NCI-H2196 treated with DMSO at 0.1 percent for 48 hours (cell line): ENCODE results near the gene SIRT6.
A peak's percentile ranks its signal among the peaks of the same experiment; 100 is the strongest.
"Not testable (repeated sequence)": the region's sequence is repeated elsewhere in the genome, so short reads cannot be mapped to it uniquely, and the experiment has no call there.

ENCODE experiments used
- DNase-seq: peaks from one replicate; lab custom pipeline; 2025; ENCODE audit not compliant: unreplicated experiment; lab: John Stamatoyannopoulos, UW

SIRT6 gene

GRCh38 chr19:4182084-4182810, at the start of gene SIRT6, which contains the start of gene ANKRD24:
TSS of gene SIRT6 (minus strand) at chr19:4182563. CDS start at chr19:4182539, 24 bp downstream.
TSS of gene ANKRD24 (plus strand) at chr19:4182689. CDS start at chr19:4186426, 3,737 bp downstream.
- peak; percentile 91 for DNase-seq

- DNase-seq, result not testable (repeated sequence)
Measured at GRCh38 chr19:4232139-4232538, 49.8 kb upstream of the SIRT6 start.

GRCh38 chr19:4231521-4231920, 49.2 kb upstream of the SIRT6 start:
- not testable (repeated sequence) for DNase-seq

GRCh38 chr19:4230237-4230636, 47.9 kb upstream of the SIRT6 start:
- not testable (repeated sequence) for DNase-seq

- no peak for DNase-seq
Measured at GRCh38 chr19:4229179-4229931, 47.0 kb upstream of the SIRT6 start, which contains the start of gene EBI3. TSS of gene EBI3 (plus strand) at chr19:4229523. CDS start at chr19:4229551, 28 bp downstream.

GRCh38 chr19:4228765-4229178, 46.4 kb upstream of the SIRT6 start:
- DNase-seq, result no peak

GRCh38 chr19:4227771-4228170, 45.4 kb upstream of the SIRT6 start:
- DNase-seq, result no peak

GRCh38 chr19:4225885-4226284, 43.5 kb upstream of the SIRT6 start:
- DNase-seq, result no peak

GRCh38 chr19:4224470-4224869, 42.1 kb upstream of the SIRT6 start:
- no peak for DNase-seq

- no peak for DNase-seq
Measured at GRCh38 chr19:4220188-4220587, 37.8 kb upstream of the SIRT6 start.

- not testable (repeated sequence) for DNase-seq
Measured at GRCh38 chr19:4218523-4218922, 36.2 kb upstream of the SIRT6 start.

GRCh38 chr19:4217429-4218264, 35.3 kb upstream of the SIRT6 start:
- DNase-seq, result no peak

GRCh38 chr19:4216846-4217245, 34.5 kb upstream of the SIRT6 start:
- no peak for DNase-seq

- no peak for DNase-seq
Measured at GRCh38 chr19:4215807-4216206, 33.4 kb upstream of the SIRT6 start.

- no peak for DNase-seq
Measured at GRCh38 chr19:4213116-4213515, 30.8 kb upstream of the SIRT6 start.

GRCh38 chr19:4210166-4210731, 27.9 kb upstream of the SIRT6 start:
- DNase-seq, result no peak

GRCh38 chr19:4208385-4209094, 26.2 kb upstream of the SIRT6 start:
- DNase-seq, result peak; percentile 16

- DNase-seq, result no peak
Measured at GRCh38 chr19:4206818-4207484, 24.6 kb upstream of the SIRT6 start.

- DNase-seq, result no peak
Measured at GRCh38 chr19:4201798-4202197, 19.4 kb upstream of the SIRT6 start.
